Amygdala (tissue), 56 donors: ENCODE measurements around the gene JPH2.

Experiments
- DNase-seq, 56 donors: peaks; one replicate each; lab custom pipeline; 2025; lab: John Stamatoyannopoulos, UW

JPH2 gene

GRCh38 chr20:44083220-44083933, 103.6 kb downstream of the JPH2 start:
- peak in 1 of 56 donors; percentile 6 for DNase-seq

DNA sequence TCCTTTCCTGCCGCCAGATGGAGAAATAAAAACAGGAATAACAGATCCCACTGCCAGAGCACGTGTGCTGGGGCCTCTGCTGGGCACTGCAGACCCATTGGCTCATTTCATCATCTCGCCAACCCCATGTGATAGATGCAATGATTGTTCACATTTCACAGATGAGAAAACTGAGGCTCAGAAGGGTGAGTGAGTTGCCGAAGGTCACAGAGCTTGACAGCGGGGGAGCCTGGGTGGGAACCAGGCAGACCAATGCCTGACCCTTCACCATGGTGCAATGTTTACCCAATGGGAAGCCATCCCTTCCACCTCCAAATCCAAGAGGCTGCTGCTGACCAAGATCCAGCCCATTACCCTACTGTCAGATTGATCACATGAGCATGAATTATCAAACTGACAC, 105.1 kb downstream of the JPH2 start:
- DNase-seq = no peak

GRCh38 chr20:44081476-44081875, 105.5 kb downstream of the JPH2 start:
- no peak for DNase-seq

DNA sequence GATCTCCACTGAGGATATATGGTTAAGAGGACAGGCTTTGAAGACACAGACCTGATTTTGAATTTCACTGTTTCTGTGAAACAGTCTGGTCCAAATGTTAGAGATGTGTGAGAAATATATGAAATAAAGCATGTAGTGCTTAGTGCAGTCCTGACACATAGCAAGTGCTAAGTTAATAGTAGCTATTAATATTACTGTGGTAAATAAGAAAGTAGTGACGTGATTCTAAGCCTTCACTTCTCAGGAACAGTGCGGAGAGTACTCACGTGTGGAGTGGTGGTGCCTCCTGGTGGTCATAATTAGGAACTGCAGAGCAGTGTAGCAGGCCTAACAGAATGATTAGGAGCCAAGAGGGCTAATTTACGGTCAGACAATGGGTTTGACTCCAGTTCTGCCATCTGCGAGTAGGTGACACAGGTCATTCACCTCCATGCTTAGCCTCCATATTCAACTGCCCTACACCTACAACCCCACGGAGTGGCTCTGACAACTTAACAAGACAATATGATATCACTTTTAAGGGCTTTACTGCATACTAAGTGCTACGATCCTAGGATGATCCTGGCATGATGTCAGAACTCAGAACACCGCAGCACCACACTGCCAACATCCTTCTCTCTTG, 106.2 kb downstream of the JPH2 start:
- peak in 44 of 56 donors; percentile 21 to 84 (median 48) for DNase-seq

GRCh38 chr20:44080064-44080463, 106.9 kb downstream of the JPH2 start:
- no peak for DNase-seq

- no peak for DNase-seq
Observed at GRCh38 chr20:44079291-44079690, 107.7 kb downstream of the JPH2 start.

- no peak for DNase-seq
Observed at GRCh38 chr20:44075950-44076232, 111.1 kb downstream of the JPH2 start.

DNA sequence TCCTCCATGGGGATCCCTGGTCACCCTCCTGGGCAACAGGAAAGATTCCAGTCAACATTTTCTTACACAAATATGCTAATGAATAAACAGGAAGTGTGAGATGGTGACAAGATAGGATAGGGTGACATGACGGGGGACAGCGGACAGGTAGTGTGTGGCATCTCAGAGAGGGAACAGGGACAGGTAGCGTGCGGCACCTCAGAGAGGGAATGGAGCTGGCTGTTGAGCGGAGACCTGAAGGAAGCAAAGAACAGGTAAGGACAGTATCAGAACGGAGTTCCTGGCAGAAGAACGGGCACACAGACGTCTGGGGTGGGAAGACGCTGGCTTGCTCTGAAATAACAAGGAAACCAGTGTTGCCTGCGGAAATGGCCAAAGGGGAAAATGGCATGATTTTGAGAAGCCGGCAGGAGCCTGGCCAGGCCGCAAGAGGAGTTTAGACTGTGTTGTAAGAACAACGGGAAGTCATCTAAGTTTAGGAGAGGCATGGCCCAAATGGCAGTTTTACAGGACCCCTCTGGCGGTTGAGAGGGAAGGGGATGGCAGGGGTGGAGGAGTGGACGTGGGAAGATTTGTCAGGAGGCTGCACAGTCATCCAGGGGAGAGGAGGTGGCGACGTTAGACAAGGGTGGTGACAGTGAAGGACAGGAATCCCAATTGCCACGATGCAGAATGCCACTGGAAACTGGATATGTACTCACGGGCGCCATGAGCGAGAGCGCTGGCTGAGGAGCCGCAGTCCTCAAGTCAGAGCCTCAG, 111.6 kb downstream of the JPH2 start:
- DNase-seq = no peak

DNA sequence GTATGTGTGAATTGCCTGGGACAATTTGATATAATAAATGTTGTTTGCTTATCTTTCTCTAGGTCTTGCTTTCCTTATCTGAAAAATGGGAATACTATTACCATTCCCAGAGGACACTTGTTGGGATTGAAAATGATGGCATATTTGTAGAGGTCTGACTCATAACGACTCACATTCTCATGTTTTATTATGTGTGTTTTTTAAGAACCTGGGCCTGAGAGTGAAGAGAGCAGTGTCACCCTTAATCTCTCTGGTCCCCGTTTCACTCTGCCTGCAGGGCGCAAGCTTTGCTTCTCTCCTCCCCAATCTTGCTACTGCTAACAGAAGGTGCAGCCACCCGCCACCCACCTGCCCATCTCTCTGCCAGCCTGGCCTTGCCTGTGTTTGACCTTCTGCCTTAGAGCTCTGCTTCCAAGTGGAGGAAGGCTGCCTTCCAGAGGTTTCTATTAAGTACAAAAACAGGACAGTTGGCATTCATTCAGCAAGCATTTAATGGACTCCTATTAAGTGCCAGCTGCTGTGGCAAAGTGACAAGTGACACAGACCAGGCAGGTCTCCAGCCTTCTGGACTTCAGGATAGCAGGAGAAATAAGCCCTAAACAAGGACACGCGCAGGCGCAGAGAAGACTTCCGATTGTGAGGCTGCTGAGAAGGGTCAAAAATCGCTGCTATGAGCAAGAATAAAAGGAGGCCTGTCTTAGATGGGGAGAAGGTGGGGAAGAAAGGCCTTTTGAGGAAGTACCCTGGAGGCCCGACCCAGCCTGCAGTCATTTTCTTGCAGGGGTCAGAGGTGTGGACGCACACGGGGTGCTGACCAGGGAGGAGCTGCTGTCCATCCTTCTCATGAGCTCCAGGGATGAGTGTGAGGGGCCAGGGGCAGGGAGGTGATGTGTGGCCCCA, 112.5 kb downstream of the JPH2 start:
- DNase-seq = peak in 24 of 56 donors; percentile 6 to 64 (median 20)

GRCh38 chr20:44073675-44074071, 113.3 kb downstream of the JPH2 start:
- DNase-seq = no peak

DNA sequence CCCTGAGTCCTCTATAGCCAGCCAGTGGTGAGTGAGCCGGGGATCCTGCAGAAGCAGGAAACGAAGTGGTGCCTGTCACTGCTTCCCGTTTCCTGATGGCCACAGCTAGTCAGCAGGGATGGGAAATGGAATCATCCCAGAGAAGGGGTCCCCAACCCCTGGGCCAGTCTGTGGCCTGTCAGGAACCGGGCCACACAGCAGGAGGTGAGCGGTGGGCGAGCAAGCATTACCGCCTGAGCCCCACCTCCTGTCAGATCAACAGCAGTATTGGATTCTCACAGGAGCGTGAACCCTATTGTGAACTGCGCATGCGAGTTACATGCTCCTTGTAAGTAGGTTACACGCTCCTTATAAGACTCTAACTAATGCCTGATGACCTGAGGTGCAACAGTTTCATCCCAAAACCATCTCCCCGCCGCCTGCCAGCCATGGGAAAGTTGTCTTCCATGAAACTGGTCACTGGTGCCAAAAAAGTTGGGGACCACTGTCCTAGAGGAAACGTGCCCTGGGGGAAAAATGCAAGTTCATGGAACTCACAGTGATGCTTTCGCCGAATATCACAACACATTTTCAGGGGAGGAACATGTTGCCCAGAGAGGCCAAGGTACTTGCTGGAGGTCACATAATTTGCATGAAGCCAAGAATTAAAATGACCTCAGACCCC, 113.8 kb downstream of the JPH2 start:
- no peak for DNase-seq

DNA sequence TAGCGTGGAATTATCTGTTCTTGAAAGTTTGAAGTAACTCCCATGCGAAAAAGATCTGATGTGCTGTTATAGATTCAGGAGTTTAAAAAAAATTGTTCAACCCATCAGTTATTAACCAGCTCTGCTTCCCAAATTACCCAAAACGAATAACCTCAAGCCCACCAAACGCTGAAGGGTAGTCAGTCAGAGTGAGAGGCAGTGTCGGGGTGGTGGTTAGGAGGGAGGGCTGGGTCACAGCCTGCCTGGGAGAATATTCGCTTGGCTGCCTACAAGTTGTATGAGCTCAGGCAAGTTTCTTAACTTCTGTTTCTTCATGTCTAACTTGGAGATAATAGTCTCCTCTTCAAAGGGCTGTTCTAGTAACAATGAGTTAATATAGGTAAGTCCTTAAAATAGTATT, 114.6 kb downstream of the JPH2 start:
- DNase-seq = no peak

DNA sequence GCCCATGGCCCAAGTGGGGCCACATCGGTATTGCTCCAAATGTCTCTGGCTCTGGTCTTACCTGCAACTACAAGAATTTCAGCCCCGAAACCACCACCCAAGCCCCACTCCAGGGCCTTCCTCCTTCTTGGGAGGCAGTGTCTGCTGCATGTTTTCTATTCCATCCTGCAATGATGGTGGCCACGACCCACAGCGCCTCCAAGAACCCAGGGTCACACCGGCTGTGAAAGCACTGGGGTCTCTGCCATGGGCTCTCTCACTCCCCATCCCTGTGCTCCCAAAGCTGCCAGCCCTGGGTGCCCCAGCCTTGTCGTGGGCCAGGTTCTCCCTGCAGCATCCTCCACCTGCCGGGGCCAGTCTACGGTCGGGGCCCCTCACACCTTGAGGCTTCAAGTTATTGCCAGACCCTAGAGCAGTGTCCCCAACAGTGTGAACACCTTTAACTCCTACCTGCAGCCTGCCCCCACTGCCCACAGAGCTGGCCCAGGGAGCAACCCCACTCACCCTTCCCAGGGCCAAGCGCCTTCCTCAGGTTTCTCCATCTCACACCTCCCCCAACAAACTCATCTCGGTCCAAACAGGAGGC, 115.4 kb downstream of the JPH2 start:
- DNase-seq = no peak

DNA sequence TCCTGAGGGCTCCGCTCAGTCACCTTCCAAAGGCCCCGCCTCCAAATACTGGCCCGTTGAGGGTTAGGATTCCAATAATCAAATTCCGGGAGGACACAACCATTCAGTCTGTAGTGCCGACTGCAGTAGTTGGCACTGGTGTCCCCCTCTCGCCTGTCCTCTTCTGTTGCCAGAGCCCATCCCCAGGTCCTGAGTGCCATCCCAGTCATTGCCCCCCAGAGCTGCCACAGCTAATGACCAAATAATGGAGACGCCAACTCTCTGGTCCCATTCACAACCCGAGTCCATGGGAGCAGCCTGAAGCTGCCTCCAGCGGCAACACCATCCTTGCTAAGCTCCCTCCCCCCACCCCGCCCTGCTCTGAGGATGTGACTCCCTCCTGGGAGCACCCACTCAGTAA, 115.9 kb downstream of the JPH2 start:
- DNase-seq = no peak

DNA sequence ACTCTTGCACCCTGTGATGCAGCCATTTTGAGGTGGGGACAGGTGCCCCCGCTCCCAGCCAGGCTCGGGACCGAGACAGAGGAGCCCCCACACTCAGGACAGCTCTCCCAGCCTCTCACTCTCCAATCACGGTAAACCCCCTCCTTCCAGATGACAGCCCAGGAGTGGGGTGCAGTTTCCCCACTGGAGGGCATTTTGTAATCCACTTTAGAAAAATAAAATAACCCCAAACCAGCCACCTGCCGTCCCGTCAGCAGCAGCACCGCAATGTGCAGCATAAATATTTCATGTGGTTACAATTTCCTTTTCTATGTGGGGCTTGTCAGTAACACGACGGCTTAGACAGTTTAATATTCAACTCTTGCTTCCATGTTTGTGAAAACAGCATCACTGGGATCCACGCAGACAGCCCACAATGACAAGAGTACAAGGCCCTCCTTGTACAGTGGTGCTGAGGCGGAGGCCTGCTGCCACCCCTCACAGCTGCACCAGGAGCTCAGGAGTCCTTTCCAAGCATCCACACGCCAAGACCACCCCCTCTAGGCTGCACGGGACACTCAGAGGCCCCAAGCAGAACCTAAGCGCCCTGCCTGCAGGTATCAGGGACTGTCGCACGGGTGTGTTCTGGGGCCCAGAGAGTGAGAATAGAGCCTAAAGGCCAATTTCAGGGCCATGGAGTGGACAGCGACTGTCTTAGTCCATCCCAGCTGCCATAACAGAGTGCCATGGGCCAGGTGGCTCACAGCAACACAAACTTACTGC, 116.7 kb downstream of the JPH2 start:
- peak in 19 of 56 donors; percentile 9 to 52 (median 26) for DNase-seq

- no peak for DNase-seq
Observed at GRCh38 chr20:44069203-44070011, 117.6 kb downstream of the JPH2 start.

DNA sequence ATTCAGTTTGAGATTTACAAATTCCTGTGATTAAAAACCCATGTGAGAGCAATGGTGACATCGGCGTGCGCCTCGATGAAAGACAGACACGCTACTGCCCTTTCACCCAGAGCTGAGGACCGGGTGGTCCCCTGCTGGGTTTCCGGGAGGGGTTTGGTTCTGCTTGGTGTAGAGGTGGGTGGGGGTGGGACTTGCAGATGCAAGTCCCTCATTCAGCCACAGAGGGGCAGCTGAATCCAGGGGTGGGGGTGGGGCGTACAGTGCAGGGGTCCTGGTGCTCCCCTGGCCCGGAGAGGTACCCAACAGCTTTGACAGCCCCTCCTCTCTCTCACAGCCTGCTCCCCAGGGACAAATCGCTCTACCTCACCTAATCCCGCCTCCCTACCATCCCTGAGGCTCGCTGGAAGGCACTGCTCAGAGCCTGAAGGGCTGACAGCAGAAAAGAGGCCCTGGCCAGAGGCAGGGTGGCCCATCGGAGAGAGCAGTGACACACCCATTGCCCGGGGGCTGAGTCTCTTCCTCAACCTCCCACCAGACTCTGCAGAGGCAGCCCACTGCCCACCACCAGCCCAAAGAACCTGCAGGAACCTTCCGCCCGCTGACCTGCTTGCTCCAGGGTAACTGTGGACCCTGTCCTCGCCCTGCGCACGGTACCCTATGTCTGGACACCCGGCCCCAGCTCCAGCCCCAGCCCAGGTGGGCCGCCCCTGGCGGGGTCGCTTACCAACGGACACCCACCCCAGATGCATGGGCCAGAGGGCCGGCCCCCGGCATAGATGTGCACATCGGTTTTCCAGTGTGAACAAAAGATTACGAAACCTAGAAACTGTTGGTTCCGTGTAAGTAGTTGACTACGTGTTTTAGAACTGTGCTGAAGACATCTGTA, 118.4 kb downstream of the JPH2 start:
- DNase-seq = no peak
